HG03571 (cell line): ENCODE data around the gene GAK.

Source experiments
- ATAC-seq: cut with Tn5 transposase; IDR thresholded peaks from one replicate; pipeline ENCODE4 v1.9.1; 2021; ENCODE audit not compliant: unreplicated experiment

Gene GAK

GRCh38 chr4:909821-910220 is 22.3 kb downstream of the GAK start:
- ATAC-seq = no peak

GRCh38 chr4:909131-909571 is 23.0 kb downstream of the GAK start:
- no peak for ATAC-seq

GRCh38 chr4:907691-908425 is 24.3 kb downstream of the GAK start:
- no peak for ATAC-seq

- no peak for ATAC-seq
Observed at GRCh38 chr4:907103-907400, 25.1 kb downstream of the GAK start.

- ATAC-seq = no peak
Observed at GRCh38 chr4:906339-907102, 25.6 kb downstream of the GAK start.

- ATAC-seq = no peak
Observed at GRCh38 chr4:905485-906338, 26.4 kb downstream of the GAK start.

- no peak for ATAC-seq
Observed at GRCh38 chr4:903066-904046, 28.8 kb downstream of the GAK start.

- ATAC-seq = no peak
Observed at GRCh38 chr4:901192-901910, 30.8 kb downstream of the GAK start.

GRCh38 chr4:900721-901120 is 31.4 kb downstream of the GAK start:
- ATAC-seq = no peak

- ATAC-seq = no peak
Observed at GRCh38 chr4:900073-900472, 32.0 kb downstream of the GAK start.

- no peak for ATAC-seq
Observed at GRCh38 chr4:899556-899906, 32.6 kb downstream of the GAK start.

- ATAC-seq = no peak
Observed at GRCh38 chr4:898869-899555, 33.1 kb downstream of the GAK start.

- ATAC-seq = no peak
Observed at GRCh38 chr4:898123-898522, 34.0 kb downstream of the GAK start.

GRCh38 chr4:896630-897029 is 35.5 kb downstream of the GAK start:
- no peak for ATAC-seq

- ATAC-seq = no peak
Observed at GRCh38 chr4:896216-896615, 35.9 kb downstream of the GAK start.

- no peak for ATAC-seq
Observed at GRCh38 chr4:895596-895995, 36.5 kb downstream of the GAK start.

- ATAC-seq = no peak
Observed at GRCh38 chr4:893995-894705, 38.0 kb downstream of the GAK start.

GRCh38 chr4:893276-893994 is 38.7 kb downstream of the GAK start:
- no peak for ATAC-seq
